HTERT RPE-1 (cell line): ENCODE measurements around the gene KRTAP5-1.

ENCODE experiments used
- in situ Hi-C: fragments of 300-500 bp; cut with MboI; formaldehyde crosslinking; loops from 4 replicates; pipeline ENCODE4 v1.14.3; 2020; ENCODE audit warnings: low sequenced_read_pairs

Gene KRTAP5-1

DNA sequence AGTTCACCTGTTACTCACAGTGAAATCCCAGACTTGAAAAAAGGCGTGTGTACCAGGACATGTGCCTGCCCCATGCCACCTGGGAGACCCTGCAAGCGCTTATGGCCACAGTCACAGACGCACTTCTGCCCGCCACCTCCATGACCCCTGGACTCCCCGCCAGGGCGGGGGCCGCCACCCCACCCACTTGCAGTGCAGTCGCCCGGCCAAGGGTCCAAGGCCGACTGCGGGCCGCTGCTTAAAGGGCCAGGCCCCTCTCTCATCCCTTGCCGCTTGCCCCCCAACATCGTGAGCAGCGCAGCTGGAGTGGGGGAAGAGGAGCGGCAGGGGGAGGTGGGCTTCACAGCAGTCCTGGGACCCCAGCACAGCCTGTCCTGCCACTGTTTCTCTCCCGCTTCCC is 23.8 kb downstream of the KRTAP5-1 start:
- in situ Hi-C loops: no loop called here

- in situ Hi-C loops: no loop called here
Observed at GRCh38 chr11:1560649-1561251, 24.3 kb downstream of the KRTAP5-1 start.

DNA sequence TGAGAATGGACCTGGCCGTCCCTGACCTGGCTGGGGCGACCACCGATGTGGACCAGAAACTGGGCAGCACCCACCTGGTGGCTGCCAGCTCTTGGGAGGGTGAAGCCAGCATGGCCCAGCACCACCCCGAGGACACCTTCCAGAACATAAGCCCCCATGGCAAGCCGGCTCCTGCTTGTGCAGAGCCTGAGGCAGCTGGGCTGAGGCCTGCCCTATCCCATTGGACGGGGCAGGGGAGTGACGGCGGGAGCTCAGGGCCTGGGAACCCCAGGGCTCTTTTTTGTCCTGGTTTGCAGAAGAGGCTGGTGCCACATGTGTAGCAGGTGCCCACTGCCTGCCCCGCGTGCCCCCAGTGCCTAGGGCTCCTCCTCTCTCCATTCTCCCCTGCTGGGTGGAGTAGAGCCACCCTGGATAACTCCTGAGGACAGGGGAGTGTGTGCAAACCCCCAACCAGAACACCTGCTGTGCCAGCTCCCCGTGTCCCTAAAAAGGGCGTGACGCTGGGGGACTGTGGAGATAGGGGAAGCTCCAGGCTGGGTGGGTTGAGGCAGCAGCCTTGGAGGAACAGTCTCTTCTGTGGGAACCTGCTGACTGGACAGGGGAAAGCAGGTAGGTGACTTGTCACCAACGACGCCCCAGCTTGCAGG is 25.0 kb downstream of the KRTAP5-1 start:
- in situ Hi-C loops: no loop called here

- in situ Hi-C loops: no loop called here
Observed at GRCh38 chr11:1559111-1559951, 25.8 kb downstream of the KRTAP5-1 start.

DNA sequence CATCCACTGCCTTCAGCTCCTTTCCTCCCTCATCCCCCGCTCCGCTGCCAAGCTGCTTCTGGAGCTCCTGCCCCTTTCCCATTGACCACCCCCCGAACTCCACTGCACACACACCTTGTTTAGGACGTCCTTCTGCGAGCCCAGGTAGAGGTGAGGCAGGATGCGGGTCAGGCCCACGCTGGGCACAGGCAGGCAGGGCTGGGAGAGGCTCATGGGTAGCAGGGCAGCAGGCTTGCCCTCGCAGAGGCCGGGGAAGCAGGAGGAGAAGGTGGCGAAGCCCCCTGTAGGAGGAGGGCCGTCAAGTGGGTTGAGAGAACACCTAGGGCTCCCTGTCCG is 26.3 kb downstream of the KRTAP5-1 start:
- in situ Hi-C loops: no loop called here

DNA sequence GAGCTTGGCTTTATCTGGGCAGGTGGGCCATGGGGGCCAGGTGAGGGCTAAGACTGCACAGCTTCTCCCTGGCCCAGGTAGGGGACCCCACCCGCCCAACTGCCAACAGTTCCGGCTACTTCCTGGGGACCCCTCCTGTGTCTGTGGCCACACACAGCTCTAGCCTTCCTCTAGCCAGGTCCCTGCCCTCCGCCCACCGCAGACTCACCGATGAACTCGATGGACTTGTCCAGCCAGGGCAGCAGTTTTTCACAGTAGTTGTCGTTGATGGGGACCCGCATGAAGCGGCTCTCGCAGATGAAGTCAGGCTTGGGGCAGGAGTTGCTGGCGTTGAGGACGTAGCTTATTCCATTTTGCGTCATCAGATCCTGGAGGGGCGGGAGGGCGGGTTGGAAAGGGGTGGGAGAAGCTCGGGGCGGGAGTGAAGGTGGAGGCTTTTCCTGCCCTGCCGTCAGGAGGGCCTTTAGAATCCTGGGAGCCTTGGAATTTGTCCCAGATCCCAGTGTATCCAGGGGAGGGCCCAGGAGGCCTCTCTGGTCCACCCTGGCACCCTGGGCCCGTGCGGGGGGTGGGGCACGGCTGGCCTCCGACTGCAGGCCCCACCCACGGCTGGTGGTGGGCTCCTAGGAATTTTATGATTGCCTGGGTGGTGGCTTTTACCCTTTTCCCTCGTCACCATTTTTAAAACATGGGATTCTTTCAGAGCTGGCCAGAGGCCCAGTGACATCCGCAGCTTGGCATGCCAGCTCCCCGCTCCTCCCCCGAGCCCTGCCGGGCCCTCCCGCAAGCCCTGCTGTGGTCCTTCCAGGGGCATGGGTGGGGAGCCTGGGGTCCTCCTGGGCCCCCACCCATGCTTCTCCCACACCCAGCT is 26.9 kb downstream of the KRTAP5-1 start:
- in situ Hi-C loops: no loop called here

DNA sequence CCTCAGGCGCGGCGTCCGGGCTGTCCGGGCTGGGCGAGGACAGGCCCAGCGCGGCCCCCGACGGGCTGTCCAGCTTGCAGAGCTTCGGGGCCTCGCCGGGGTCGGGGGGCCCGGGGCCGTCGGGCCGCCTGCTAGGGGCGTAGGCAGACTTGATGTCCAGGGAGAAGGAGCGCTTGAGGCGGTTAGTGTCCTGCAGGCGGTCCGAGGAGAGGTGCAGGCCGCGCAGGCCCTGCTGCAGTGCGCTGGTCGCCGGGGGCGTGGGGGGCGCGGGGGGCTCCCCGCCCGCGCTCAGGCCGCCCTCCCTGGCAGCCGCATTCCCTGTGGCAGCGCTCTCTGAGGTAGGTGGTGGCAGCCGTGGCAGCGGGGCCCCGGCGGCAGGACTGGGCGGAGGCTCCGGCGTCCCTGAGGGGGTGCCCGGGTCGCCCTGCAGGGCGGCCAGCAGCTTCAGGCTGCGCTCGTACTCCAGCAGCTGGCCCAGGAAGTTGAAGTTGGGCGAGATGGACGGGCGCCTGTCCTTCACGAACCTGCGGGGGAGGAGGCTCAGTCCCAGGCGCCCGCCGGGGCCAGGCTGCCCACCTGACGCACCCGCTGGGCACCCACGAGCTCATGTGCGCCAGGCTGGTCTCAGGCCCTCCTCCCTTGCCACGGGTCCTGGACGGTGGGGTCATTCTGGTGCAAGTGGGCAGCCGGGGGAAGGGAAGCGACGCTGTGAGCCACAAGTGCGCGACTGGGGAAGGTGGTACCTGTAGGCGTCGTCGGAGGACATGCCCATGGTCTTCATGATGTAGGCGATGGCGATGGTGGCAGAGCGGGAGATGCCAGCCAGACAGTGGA is 27.8 kb downstream of the KRTAP5-1 start:
- in situ Hi-C loops: no loop called here

DNA sequence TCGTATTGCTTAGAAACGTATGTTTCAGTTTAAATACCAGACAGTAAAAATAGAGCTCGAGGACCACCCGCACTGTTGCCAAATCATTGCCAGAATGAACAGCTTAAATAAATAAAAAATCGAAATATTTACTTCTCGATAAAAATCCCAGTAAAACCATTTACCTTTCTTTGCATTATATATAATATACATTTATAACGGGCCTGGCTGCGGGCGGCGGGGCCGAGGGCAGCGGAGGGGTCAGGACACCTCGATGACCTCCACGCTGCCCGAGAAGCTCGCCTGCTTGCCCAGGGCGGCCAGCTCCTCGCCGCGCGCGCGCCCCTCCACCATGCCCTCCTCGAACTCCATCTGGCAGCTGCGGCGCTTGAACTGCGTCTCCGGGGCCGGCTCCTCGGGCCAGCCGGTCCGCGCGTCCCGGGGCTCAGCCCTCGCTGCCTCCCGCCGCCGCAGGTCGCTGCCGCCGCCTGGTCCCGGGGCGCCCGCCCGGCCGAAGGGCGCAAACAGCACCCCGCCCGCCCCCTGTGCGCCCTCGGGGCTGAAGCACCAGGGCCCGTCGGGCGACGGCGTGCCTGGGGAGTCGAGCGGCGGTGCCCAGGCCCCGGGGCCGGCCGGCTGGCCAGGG is 28.7 kb downstream of the KRTAP5-1 start:
- in situ Hi-C loops: no loop called here

GRCh38 chr11:1555713-1556153 is 29.4 kb downstream of the KRTAP5-1 start:
- in situ Hi-C loops: no loop called here

GRCh38 chr11:1554981-1555712 is 29.9 kb downstream of the KRTAP5-1 start:
- in situ Hi-C loops: no loop called here

GRCh38 chr11:1553808-1554594 is 31.1 kb downstream of the KRTAP5-1 start:
- in situ Hi-C loops: no loop called here

GRCh38 chr11:1549338-1550330 is 35.4 kb downstream of the KRTAP5-1 start:
- in situ Hi-C loops: no loop called here

- in situ Hi-C loops: no loop called here
Observed at GRCh38 chr11:1548221-1549070, 36.6 kb downstream of the KRTAP5-1 start.

DNA sequence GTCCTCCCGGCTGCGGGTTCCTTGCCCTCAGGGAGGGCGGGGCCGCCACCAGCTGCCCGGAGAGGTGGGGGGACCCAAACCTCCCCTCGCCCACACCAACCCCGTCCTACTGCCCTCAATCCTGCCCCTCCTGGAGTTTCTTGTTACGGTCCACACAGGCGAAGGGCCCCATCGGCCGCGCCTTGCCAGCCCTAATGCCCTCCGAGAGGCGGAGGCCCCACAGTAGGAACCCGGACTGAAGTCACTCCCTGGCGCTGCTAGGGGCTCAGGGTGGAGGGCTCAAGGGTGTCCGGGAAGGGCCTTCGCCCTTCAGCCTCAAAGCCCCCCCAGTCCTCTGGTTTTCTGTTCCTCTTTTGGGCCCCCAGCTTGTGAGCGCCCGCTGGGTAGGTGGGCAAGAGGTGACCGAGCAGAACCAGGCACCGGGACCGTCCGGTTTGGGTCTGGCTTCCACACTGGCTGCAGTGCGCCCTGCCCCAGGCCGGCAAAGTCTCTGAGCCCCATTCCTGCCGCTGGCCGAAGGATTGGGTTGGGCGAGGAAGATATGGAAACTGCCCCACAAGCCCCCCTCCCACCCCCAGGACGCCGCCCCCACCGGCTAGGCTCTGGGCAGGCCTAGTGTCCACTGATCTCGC is 37.5 kb downstream of the KRTAP5-1 start:
- in situ Hi-C loops: no loop called here

DNA sequence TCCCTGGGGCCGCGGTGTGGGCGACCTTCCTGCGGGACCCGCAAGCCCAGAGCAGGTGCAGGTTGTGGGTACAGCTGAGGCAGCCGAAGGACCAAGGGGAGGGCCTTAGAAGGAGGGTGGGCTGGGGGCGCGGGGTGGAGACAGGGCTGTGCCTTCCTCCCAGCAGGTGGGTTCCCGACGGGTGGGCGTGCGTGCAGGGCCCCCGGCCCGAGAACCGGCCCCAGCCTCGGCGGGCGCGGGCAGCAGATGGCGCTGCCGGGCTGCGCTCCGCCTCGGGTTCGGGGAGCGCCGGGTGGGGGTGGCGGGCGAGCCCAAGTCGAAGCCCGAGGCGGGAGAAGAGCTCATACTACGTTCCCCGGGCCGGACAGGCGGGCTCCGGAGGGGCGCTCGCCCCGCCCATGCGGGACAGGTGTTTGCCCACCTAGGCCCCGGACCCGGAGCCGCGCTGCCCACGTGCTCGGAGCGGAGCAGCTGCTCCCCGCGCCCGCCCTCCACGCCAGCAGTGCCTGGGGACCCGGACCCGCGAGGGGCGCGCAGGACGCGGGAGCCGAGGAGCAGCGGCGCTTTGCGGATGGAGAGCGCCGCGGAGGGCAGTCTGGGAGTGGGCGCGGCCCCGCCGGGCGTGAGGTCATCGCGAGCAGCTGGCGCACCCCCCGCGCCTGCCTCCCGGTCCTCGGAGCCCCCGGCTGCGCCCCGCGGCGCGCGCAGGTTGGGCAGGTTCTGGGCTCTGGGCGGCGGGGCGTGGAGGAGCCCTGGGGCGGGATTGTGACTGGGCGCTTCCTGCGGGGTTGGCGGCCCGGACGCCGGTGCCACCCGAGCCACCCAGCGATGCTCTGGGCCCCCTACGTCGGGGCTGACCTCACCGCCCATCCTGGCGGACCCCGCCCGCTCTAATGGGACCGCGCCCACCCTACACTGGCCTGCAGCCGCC is 38.3 kb downstream of the KRTAP5-1 start:
- in situ Hi-C loops: no loop called here
